ENCODE measurements around the gene PTPRG.

PTPRG gene

GRCh38 chr3:61774279-61774890, 213.0 kb downstream of the PTPRG start:
- Histone ChIP-seq H3K4me3 (no peak overlapping the region), H3K27ac (no peak overlapping the region)

- Histone ChIP-seq H3K4me3 (no peak overlapping the region), H3K27ac (no peak overlapping the region)
These were observed 215.0 kb downstream of the PTPRG start for GRCh38 chr3:61776390-61776789.

- Histone ChIP-seq H3K4me3 (no peak overlapping the region), H3K27ac (no peak overlapping the region)
These were observed 216.1 kb downstream of the PTPRG start for GRCh38 chr3:61777483-61777882.

- H3K27ac ChIP-seq = no peak overlapping the region
- no peak overlapping the region for H3K4me3 ChIP-seq
These were observed 216.7 kb downstream of the PTPRG start for GRCh38 chr3:61778095-61778494.

GRCh38 chr3:61780016-61780415, 218.6 kb downstream of the PTPRG start:
- Histone ChIP-seq H3K27ac (peak overlapping the region in 1 of 21 experiments; percentile 58), H3K4me3 (no peak overlapping the region)

GRCh38 chr3:61780455-61781228, 219.3 kb downstream of the PTPRG start:
- Histone ChIP-seq H3K4me3 (no peak overlapping the region), H3K27ac (peak overlapping the region in 1 of 21 experiments; percentile 58)

GRCh38 chr3:61783993-61784718, 222.8 kb downstream of the PTPRG start:
- H3K4me3 ChIP-seq = no peak overlapping the region
- no peak overlapping the region for H3K27ac ChIP-seq

GRCh38 chr3:61788623-61789507, 227.5 kb downstream of the PTPRG start:
- Histone ChIP-seq H3K27ac (no peak overlapping the region), H3K4me3 (no peak overlapping the region)

GRCh38 chr3:61789861-61790260, 228.5 kb downstream of the PTPRG start:
- H3K27ac ChIP-seq = no peak overlapping the region
- no peak overlapping the region for H3K4me3 ChIP-seq

- no peak overlapping the region for H3K27ac ChIP-seq
- no peak overlapping the region for H3K4me3 ChIP-seq
These were observed 229.0 kb downstream of the PTPRG start for GRCh38 chr3:61790411-61790810.

GRCh38 chr3:61793056-61793455, 231.7 kb downstream of the PTPRG start:
- Histone ChIP-seq H3K27ac (no peak overlapping the region), H3K4me3 (no peak overlapping the region)

GRCh38 chr3:61793521-61793920, 232.2 kb downstream of the PTPRG start:
- Histone ChIP-seq H3K27ac (no peak overlapping the region), H3K4me3 (no peak overlapping the region)

- Histone ChIP-seq H3K4me3 (no peak overlapping the region), H3K27ac (no peak overlapping the region)
These were observed 233.0 kb downstream of the PTPRG start for GRCh38 chr3:61794341-61794740.

- Histone ChIP-seq H3K4me3 (no peak overlapping the region), H3K27ac (no peak overlapping the region)
These were observed 233.6 kb downstream of the PTPRG start for GRCh38 chr3:61794961-61795360.

- H3K4me3 ChIP-seq = no peak overlapping the region
- no peak overlapping the region for H3K27ac ChIP-seq
These were observed 234.8 kb downstream of the PTPRG start for GRCh38 chr3:61796088-61796680.

- Histone ChIP-seq H3K4me3 (no peak overlapping the region), H3K27ac (no peak overlapping the region)
These were observed 235.5 kb downstream of the PTPRG start for GRCh38 chr3:61796911-61797310.

GRCh38 chr3:61802772-61803171, 241.4 kb downstream of the PTPRG start:
- Histone ChIP-seq H3K4me3 (no peak overlapping the region), H3K27ac (no peak overlapping the region)

GRCh38 chr3:61803983-61804382, 242.6 kb downstream of the PTPRG start:
- no peak overlapping the region for H3K4me3 ChIP-seq
- no peak overlapping the region for H3K27ac ChIP-seq

GRCh38 chr3:61804782-61805181, 243.4 kb downstream of the PTPRG start:
- H3K27ac ChIP-seq = peak overlapping the region in 3 of 21 experiments; percentile 39 to 76 (median 58)
- H3K4me3 ChIP-seq = no peak overlapping the region
